ENCODE data around the gene KMT5C.

The KMT5C gene

DNA sequence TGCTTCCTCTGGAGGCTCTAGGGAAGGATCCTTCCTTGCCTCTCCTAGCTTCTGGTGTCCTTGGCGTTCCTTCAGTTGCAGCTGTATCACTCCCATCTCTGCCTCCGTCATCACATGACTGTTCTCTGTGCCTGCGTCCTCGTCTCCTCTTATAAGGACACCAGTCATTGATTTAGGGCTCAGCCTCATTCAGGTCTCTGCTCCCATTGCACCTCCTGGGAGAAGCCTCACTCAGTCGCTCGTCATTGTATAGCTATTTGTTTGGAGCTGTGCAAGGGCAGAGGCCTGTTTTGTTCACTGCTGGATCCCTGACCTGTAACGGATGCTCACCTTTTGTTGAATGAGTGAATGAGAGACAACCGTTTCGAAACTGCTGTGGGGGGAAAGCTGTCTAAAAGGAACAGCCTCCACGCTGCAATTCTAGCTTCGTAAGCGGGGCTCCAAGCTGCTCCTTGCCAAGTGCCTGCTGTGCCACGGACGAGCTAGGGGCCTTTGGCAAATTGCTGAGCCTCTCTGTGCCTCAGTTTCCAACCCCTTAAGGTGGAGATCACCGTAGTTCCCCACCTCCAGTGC lies 38.7 kb upstream of the KMT5C start:
- Histone ChIP-seq H3F3A (ENCODE audit: low read depth) (no peaks in the 10 kb centered on the region), H3K4me1 (ENCODE audit: insufficient read depth, low read length, poor library complexity, severe bottlenecking) (peaks cover 4% of the 10 kb centered on the region), H4K20me1 (ENCODE audit: insufficient read depth, low read length, poor library complexity, severe bottlenecking) (no peaks in the 10 kb centered on the region), H3K27me3 (ENCODE audit: insufficient read depth, low read length, poor library complexity, severe bottlenecking) (no peaks in the 10 kb centered on the region), H2AFZ (ENCODE audit: low read length) (peak overlapping the region; percentile 88; the same call in 1 of the 2 replicates), H3K9me2 (replicated peaks; ENCODE audit: low read depth, low read length) (no peaks in the 10 kb centered on the region), H3K36me3 (ENCODE audit: insufficient read depth, low read length) (no peaks in the 10 kb centered on the region), H3K9me3 (ENCODE audit: insufficient read depth, low read depth, low read length) (no peaks in the 10 kb centered on the region), H3K4me2 (ENCODE audit: low read depth, low read length, poor library complexity, severe bottlenecking) (peak overlapping the region; percentile 75), H3K4me3 (ENCODE audit: low read length, poor library complexity, severe bottlenecking) (no peak overlapping the region), H3K9ac (ENCODE audit: low read depth, low read length, poor library complexity, severe bottlenecking) (peak overlapping the region; percentile 58), H3K79me2 (ENCODE audit: insufficient read depth, low read length) (no peaks in the 10 kb centered on the region)
- TF ChIP-seq EZH2phosphoT487 (IDR thresholded peaks at IDR 0.05; ENCODE audit: borderline replicate concordance) = no peak
- TF ChIP-seq, protein P1, sequence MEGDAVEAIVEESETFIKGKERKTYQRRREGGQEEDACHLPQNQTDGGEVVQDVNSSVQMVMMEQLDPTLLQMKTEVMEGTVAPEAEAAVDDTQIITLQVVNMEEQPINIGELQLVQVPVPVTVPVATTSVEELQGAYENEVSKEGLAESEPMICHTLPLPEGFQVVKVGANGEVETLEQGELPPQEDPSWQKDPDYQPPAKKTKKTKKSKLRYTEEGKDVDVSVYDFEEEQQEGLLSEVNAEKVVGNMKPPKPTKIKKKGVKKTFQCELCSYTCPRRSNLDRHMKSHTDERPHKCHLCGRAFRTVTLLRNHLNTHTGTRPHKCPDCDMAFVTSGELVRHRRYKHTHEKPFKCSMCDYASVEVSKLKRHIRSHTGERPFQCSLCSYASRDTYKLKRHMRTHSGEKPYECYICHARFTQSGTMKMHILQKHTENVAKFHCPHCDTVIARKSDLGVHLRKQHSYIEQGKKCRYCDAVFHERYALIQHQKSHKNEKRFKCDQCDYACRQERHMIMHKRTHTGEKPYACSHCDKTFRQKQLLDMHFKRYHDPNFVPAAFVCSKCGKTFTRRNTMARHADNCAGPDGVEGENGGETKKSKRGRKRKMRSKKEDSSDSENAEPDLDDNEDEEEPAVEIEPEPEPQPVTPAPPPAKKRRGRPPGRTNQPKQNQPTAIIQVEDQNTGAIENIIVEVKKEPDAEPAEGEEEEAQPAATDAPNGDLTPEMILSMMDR (conservative IDR thresholded peaks at IDR 0.05; ENCODE audit: low read length) = no peak

DNA sequence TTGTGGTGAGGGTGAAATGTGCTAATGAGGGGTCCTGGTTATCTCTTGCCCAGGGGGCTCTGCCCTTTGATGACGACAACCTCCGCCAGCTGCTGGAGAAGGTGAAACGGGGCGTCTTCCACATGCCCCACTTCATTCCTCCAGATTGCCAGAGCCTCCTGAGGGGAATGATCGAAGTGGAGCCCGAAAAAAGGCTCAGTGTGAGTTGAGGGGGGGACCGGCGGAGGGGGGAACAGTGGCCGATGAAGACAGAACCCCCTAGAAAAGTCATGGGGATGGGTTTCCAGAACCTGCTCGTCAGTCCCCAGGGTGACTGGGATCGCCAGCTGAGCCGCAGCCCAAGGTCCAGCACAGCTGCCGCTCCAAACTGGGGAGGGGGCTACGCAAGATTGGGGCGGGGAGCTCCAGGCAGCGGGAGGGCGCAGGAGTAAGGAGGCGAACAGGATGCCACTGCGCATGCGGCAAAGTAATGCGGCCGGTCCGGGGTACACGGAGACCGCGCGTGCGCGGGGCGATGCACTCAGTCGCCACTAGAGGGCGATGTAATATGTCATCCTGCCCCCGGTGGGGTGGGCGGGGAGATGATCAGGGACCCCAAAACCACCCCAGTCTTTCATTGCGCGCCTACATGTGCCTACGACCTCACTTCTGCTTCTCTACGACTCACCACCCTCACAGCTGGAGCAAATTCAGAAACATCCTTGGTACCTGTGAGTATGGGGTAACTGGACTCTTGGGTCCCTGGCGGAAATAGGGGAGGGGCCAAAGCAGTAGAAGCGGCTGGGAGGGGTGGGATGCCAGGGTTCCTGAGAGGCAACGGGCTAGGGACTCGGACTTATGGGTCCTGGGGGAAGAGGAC lies 38.0 kb upstream of the KMT5C start:
- Histone ChIP-seq H2AFZ (ENCODE audit: low read length) (peak overlapping the region; percentile 88), H3K9me3 (ENCODE audit: insufficient read depth, low read depth, low read length) (no peaks in the 10 kb centered on the region)

DNA sequence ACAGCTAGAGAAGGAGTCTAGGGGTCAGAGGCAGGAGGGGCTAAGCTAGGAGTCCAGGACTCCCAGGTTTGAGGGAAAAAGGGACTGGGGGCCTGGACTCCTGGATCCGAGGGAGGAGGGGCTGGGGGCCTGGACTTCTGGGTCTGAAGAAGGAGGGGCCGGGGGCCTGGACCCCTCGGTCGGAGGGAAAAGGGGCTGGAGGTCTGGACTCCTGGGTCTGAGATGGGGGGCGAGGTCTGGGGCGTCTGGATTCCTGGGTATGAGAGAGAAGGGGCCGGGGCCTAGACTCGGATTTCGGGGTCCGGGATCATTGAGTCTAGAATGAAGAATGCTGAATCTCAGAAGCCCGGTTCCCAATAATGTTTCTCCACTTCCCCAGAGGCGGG lies 37.4 kb upstream of the KMT5C start:
- Histone ChIP-seq H3K36me3 (ENCODE audit: insufficient read depth, low read length) (no peaks in the 10 kb centered on the region), H3F3A (ENCODE audit: low read depth) (no peaks in the 10 kb centered on the region), H3K27me3 (ENCODE audit: insufficient read depth, low read length, poor library complexity, severe bottlenecking) (no peaks in the 10 kb centered on the region), H3K4me2 (ENCODE audit: low read depth, low read length, poor library complexity, severe bottlenecking) (peak overlapping the region; percentile 75), H4K20me1 (ENCODE audit: insufficient read depth, low read length, poor library complexity, severe bottlenecking) (no peaks in the 10 kb centered on the region), H2AFZ (ENCODE audit: low read length) (peak overlapping the region; percentile 88; the same call in 1 of the 2 replicates), H3K9ac (ENCODE audit: low read depth, low read length, poor library complexity, severe bottlenecking) (peak overlapping the region; percentile 58), H3K4me3 (ENCODE audit: low read length, poor library complexity, severe bottlenecking) (peak overlapping the region; percentile 69), H3K4me1 (ENCODE audit: insufficient read depth, low read length, poor library complexity, severe bottlenecking) (peaks cover 5% of the 10 kb centered on the region), H3K9me3 (ENCODE audit: insufficient read depth, low read depth, low read length) (no peaks in the 10 kb centered on the region), H3K79me2 (ENCODE audit: insufficient read depth, low read length) (no peaks in the 10 kb centered on the region), H3K9me2 (replicated peaks; ENCODE audit: low read depth, low read length) (no peaks in the 10 kb centered on the region)
- TF ChIP-seq EZH2phosphoT487 (IDR thresholded peaks at IDR 0.05; ENCODE audit: borderline replicate concordance) = no peak
- TF ChIP-seq, protein P1 (conservative IDR thresholded peaks at IDR 0.05; ENCODE audit: low read length) = no peak

More for the DNA sequence above, 38.0 kb upstream of the KMT5C start:
- TF ChIP-seq, protein P1 (conservative IDR thresholded peaks at IDR 0.05; ENCODE audit: low read length) = peak; percentile 93
- TF ChIP-seq EZH2phosphoT487 (IDR thresholded peaks at IDR 0.05; ENCODE audit: borderline replicate concordance) = no peak
- Histone ChIP-seq H4K20me1 (ENCODE audit: insufficient read depth, low read length, poor library complexity, severe bottlenecking) (no peaks in the 10 kb centered on the region), H3K4me3 (ENCODE audit: low read length, poor library complexity, severe bottlenecking) (peak overlapping the region; percentile 69), H3K79me2 (ENCODE audit: insufficient read depth, low read length) (no peaks in the 10 kb centered on the region), H3K4me2 (ENCODE audit: low read depth, low read length, poor library complexity, severe bottlenecking) (peak overlapping the region; percentile 75), H3F3A (ENCODE audit: low read depth) (no peaks in the 10 kb centered on the region), H3K27me3 (ENCODE audit: insufficient read depth, low read length, poor library complexity, severe bottlenecking) (no peaks in the 10 kb centered on the region), H3K9ac (ENCODE audit: low read depth, low read length, poor library complexity, severe bottlenecking) (peak overlapping the region; percentile 58), H3K4me1 (ENCODE audit: insufficient read depth, low read length, poor library complexity, severe bottlenecking) (peaks cover 5% of the 10 kb centered on the region), H3K36me3 (ENCODE audit: insufficient read depth, low read length) (no peaks in the 10 kb centered on the region), H3K9me2 (replicated peaks; ENCODE audit: low read depth, low read length) (no peaks in the 10 kb centered on the region)
